Panc1 (cell line): ENCODE results near the gene EFCAB8.

Experiments
- CTCF ChIP-seq: fragments of 450-650 bp; IDR thresholded peaks from 2 replicates; pipeline ENCODE4 v1.5.1; 2017; ENCODE audit warnings: mild to moderate bottlenecking
- POLR2AphosphoS5 ChIP-seq: IDR thresholded peaks from 2 replicates; pipeline ENCODE4 v1.6.1; 2012; ENCODE audit warnings: mild to moderate bottlenecking, low read depth, low read length, moderate library complexity

- no peak for TF ChIP-seq CTCF
- no peak for TF ChIP-seq POLR2AphosphoS5
Measured at GRCh38 chr20:32834972-32835371, 23.8 kb upstream of the EFCAB8 start.
